GM12892 (cell line): Measurements from ENCODE around the gene ADARB2.

ENCODE experiments used
- DNase-seq: peaks from one replicate; pipeline ENCODE4 v3.0.0; 2011; ENCODE audit not compliant: insufficient read length
- FAIRE-seq: peaks from 2 replicates; lab custom pipeline; 2011; peaks lifted over from hg19 to GRCh38; lab: Jason Lieb, UNC
- POLR2A ChIP-seq: IDR thresholded peaks from 2 replicates; pipeline ENCODE4 v1.6.1; 2011; ENCODE audit warnings: low read depth, low read length, control low read depth
- POLR2AphosphoS5 ChIP-seq: IDR thresholded peaks from 2 replicates; pipeline ENCODE4 v1.6.1; 2011; ENCODE audit warnings: low read depth, low read length, control low read depth
- TAF1 ChIP-seq: IDR thresholded peaks from 2 replicates; pipeline ENCODE4 v1.6.1; 2011; ENCODE audit warnings: low read depth, mild to moderate bottlenecking, control low read depth, low read length, borderline replicate concordance

Gene ADARB2

GRCh38 chr10:1268831-1269230 is 468.5 kb downstream of the ADARB2 start:
- DNase-seq = no peak
- FAIRE-seq = no peak
- TF ChIP-seq POLR2AphosphoS5 = no peak
- TF ChIP-seq TAF1 = no peak
- no peak for TF ChIP-seq POLR2A

- FAIRE-seq (no peak), DNase-seq (no peak)
- TF ChIP-seq POLR2AphosphoS5 = no peak
- TF ChIP-seq TAF1 = no peak
- no peak for TF ChIP-seq POLR2A
These were observed 469.8 kb downstream of the ADARB2 start for GRCh38 chr10:1267568-1267967.

GRCh38 chr10:1267148-1267547 is 470.2 kb downstream of the ADARB2 start:
- DNase-seq (no peak), FAIRE-seq (no peak)
- TF ChIP-seq POLR2AphosphoS5 (no peak), POLR2A (no peak), TAF1 (no peak)

- TF ChIP-seq POLR2AphosphoS5 (no peak), POLR2A (no peak), TAF1 (no peak)
- FAIRE-seq (no peak), DNase-seq (no peak)
These were observed 471.1 kb downstream of the ADARB2 start for GRCh38 chr10:1266033-1266802.

DNA sequence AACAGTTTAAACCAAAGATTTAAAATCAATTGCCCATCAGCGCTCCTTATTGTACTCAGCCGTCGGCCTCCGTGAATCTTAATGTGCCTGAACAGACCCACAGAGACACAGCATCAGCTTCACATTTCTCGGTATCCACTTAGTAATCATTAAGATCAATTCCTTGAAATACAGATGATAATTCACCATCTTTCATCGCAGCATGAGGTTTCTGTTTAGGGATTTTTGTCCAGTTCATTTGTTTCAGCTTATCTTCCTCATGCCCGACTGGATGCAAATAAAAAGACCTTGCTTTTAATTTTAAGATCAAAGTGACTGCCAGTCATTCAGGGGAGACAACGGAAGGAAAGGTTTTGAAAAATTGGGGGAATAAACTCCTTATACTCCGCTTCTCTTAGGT is 473.3 kb downstream of the ADARB2 start:
- DNase-seq = no peak
- FAIRE-seq = no peak
- TF ChIP-seq TAF1 (no peak), POLR2A (no peak), POLR2AphosphoS5 (no peak)

DNA sequence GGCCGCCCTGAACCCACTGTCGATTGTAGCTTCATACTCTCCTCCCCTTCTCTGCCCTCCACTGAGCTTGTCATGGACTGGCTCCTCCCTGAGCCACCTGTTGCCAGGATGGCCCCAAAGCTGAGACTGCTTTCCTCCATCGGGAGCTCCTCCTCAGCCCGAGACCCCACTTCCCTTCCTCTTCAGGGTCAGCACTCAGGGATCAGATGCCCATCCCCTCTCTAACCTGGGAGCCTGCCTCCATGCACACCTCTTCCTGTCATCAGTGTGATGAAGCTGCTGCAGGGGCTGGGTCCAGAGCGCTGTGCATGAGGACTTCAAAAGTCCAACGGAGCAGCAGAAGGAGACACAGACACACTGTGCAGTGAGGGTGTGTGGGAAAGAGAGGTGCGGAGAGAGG is 480.1 kb downstream of the ADARB2 start:
- no peak for TF ChIP-seq POLR2A
- TF ChIP-seq POLR2AphosphoS5 = no peak
- no peak for TF ChIP-seq TAF1
- FAIRE-seq (no peak), DNase-seq (no peak)

DNA sequence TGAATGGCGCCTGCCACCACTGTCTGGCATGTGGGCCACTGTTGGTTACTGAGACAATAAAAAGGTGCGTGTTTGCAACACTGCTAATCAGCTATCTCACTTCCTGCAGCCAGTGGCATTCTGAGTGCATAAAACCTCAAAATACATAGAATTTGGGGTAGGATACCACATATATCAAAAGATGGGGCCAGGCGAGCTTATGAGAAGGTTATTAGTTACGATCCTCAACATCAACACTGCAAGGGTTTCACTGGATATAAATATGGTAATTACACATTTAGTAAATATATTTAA is 480.9 kb downstream of the ADARB2 start:
- DNase-seq (no peak), FAIRE-seq (no peak)
- TF ChIP-seq POLR2AphosphoS5 = no peak
- no peak for TF ChIP-seq POLR2A
- no peak for TF ChIP-seq TAF1

DNA sequence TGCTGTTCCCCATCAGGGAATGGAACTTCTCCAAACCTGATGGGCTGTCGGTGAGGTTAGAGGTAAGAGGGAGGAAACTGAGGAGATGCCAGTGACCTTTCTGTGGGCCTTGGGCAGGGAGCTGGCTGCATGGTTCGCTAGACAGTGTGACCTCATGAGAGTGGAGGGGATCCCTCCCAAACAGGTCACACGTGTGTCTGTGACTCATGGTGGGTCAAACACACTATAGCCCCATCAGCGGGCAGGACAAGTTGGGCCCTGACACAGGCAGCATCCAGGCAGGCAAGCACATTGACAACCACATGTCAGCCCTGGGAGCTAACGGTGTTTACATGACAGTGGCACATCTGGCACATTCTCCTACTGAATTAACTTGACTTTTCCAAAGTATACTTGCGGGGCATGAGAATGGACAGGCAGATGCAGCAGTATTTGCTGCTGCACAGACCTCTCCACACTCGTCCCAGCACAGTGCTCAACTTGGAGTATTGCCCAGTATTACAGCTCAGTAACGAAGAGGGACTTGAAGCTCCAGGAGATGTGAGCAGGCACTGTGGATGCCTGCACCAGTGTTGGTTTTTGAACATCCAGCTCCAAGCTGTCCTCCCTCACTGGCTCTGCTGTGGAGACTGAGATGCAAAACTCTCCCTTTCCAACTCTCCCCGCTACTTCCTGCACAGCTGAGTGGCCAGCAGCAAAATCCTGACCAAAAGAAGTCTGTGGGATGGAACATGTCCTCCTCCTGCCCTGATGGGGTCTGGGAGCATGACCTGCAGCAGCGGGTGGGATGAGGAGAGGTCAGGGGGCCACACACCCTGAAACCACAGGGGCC is 481.5 kb downstream of the ADARB2 start:
- FAIRE-seq (no peak), DNase-seq (no peak)
- TF ChIP-seq POLR2A (no peak), TAF1 (no peak), POLR2AphosphoS5 (no peak)

GRCh38 chr10:1255118-1255517 is 482.2 kb downstream of the ADARB2 start:
- FAIRE-seq (no peak), DNase-seq (no peak)
- TF ChIP-seq TAF1 (no peak), POLR2AphosphoS5 (no peak), POLR2A (no peak)

- FAIRE-seq = no peak
- no peak for DNase-seq
- no peak for TF ChIP-seq POLR2A
- TF ChIP-seq POLR2AphosphoS5 = no peak
- no peak for TF ChIP-seq TAF1
These were observed 483.6 kb downstream of the ADARB2 start for GRCh38 chr10:1253523-1254353.

- DNase-seq = no peak
- no peak for TF ChIP-seq POLR2A
- no peak for TF ChIP-seq POLR2AphosphoS5
- no peak for TF ChIP-seq TAF1
- FAIRE-seq = no peak
These were observed 485.6 kb downstream of the ADARB2 start for GRCh38 chr10:1251769-1252168.
